GM12878 (cell line): ENCODE data around the gene ALG8. TPM values are rescaled to one million over a fixed set of nuclear protein-coding genes. Genes with fewer than 3 reads are reported as not detected.
"Not testable (repeated sequence)": the region's sequence is repeated elsewhere in the genome, so short reads cannot be mapped to it uniquely, and the experiment has no call there.

Experiments
- ATAC-seq: fragments of 200-7000 bp; cut with Tn5 transposase; 3 replicates; pipeline ENCODE4 v1.9.1; 2020; ENCODE audit warnings: mild to moderate bottlenecking, moderate library complexity
- BruUV-seq: library from RNA; stranded (reverse); fragments of 400-500 nt; replicated peaks from 2 replicates; lab custom pipeline; 2021; lab: Mats Ljungman, UMichigan
- CTCF ChIA-PET: fragments of 300-600 bp; sonication (Branson Sonifier 250); formaldehyde crosslinking; extraction: SDS; loops from one replicate; lab custom pipeline; 2021; ENCODE audit warnings: inconsistent platforms; lab: Yijun Ruan, JAX
- POLR2A ChIA-PET: fragments of 350-600 bp; formaldehyde crosslinking; extraction: SDS; loops from one replicate; lab custom pipeline; 2021; ENCODE audit warnings: inconsistent platforms; lab: Charles Lee
- RAD21 ChIA-PET: fragments of 300-600 bp; sonication (Branson Sonifier 250); formaldehyde crosslinking; loops from one replicate; lab custom pipeline; 2023; ENCODE audit warnings: antibody characterized with exemption; ENCODE audit not compliant: unreplicated experiment; lab: Charles Lee
- SMC1A ChIA-PET: fragments of 300-600 bp; sonication (Branson Sonifier 250); formaldehyde crosslinking; loops from one replicate; lab custom pipeline; 2023; ENCODE audit not compliant: unreplicated experiment, uncharacterized antibody; lab: Charles Lee
- DNase-seq: peaks from one replicate; pipeline ENCODE4 v3.0.0-alpha.2; 2011; ENCODE audit warnings: low read depth, low spot score
- FAIRE-seq: peaks from 3 replicates; lab custom pipeline; 2011; peaks lifted over from hg19 to GRCh38; lab: Jason Lieb, UNC
- H2AFZ ChIP-seq: 2 replicates; pipeline ENCODE4 v1.6.0; 2011; ENCODE audit warnings: low read depth, low read length, control low read depth; ENCODE audit not compliant: control insufficient read depth
- H3K27ac ChIP-seq: 2 replicates; pipeline ENCODE4 v1.5.1; 2011; ENCODE audit warnings: control low read depth; ENCODE audit not compliant: control insufficient read depth, insufficient read depth
- H3K27me3 ChIP-seq, 2 experiments: replicated peaks in 1 of 2; 2 replicates each; pipeline versions ENCODE4 v1.6.0 to v1.6.1; 2011; ENCODE audit warnings: low read length in 1 of 2; ENCODE audit not compliant: control insufficient read depth in 2 of 2, insufficient read depth in 2 of 2
- H3K36me3 ChIP-seq, 2 experiments: 2 replicates each; pipeline ENCODE4 v1.5.1; 2011; ENCODE audit warnings: low read length in 1 of 2; ENCODE audit not compliant: control insufficient read depth in 2 of 2, insufficient read depth in 2 of 2
- H3K4me1 ChIP-seq: 2 replicates; pipeline ENCODE4 v1.6.1; 2011; ENCODE audit warnings: mild to moderate bottlenecking, low read length, moderate library complexity, mixed read lengths; ENCODE audit not compliant: control insufficient read depth, insufficient read depth
- H3K4me2 ChIP-seq: 2 replicates; pipeline ENCODE4 v1.6.0; 2011; ENCODE audit warnings: control low read depth; ENCODE audit not compliant: control insufficient read depth, insufficient read depth
- H3K4me3 ChIP-seq: fragments of 200-600 bp; sonication (generic); 2 replicates; pipeline ENCODE4 v1.5.1; 2016
- H3K79me2 ChIP-seq: 2 replicates; pipeline ENCODE4 v1.6.0; 2011; ENCODE audit warnings: low read length; ENCODE audit not compliant: control insufficient read depth, insufficient read depth
- H3K9ac ChIP-seq: 2 replicates; pipeline ENCODE4 v1.8.0; 2011; ENCODE audit warnings: low read length, control low read depth, mixed read lengths; ENCODE audit not compliant: control insufficient read depth, insufficient read depth
- H3K9me3 ChIP-seq: replicated peaks from 3 replicates; pipeline ENCODE4 v1.5.1; 2011; ENCODE audit warnings: mild to moderate bottlenecking, low read length; ENCODE audit not compliant: control insufficient read depth, insufficient read depth
- H4K20me1 ChIP-seq: 2 replicates; pipeline ENCODE4 v1.6.0; 2011; ENCODE audit not compliant: control insufficient read depth, insufficient read depth
- JUNB ChIP-seq: IDR thresholded peaks from 2 replicates; pipeline ENCODE4 v1.6.1; 2016; ENCODE audit warnings: antibody characterized with exemption, mild to moderate bottlenecking
- WGBS: methylation state at CpG from one replicate; pipeline ENCODE4 v1.1.6; 2016; ENCODE audit warnings: low lambda C conversion rate; ENCODE audit not compliant: insufficient replicate concordance, insufficient coverage; ENCODE audit errors: missing lambda C conversion rate; 5-methylcytosine and 5-hydroxymethylcytosine counted together
- in situ Hi-C: fragments of 300-500 bp; cut with MboI; formaldehyde crosslinking; loops from 9 replicates; pipeline ENCODE4 v1.14.3; 2018; ENCODE audit warnings: mixed read lengths
- intact Hi-C: fragments of 100-400 bp; cut with micrococcal nuclease; formaldehyde crosslinking; loops from one replicate; pipeline ENCODE4 v1.14.2; 2022; ENCODE audit not compliant: unreplicated experiment
- polyA plus RNA-seq, 11 experiments: library from polyadenylated mRNA; depleted of rRNA in 4 of 11; unstranded in 6 of 11; stranded (reverse) in 5 of 11; fragments of >200 nt; fragmentation: Nextera tagmentation in 4 of 11; fragmentation: Illumina TruSeq in 1 of 11; extraction: Ambion mirVana in 4 of 11; extraction: Trizol in 1 of 11; gene quantifications; 1 replicate in 1 of 11; 2 replicates in 10 of 11; pipeline versions ENCODE4 v1.2.1 to v1.2.3, GENCODE V29; 2011 to 2016; ENCODE audit warnings: inconsistent platforms in 2 of 11, missing spikeins in 2 of 11, low read depth in 1 of 11
- total RNA-seq, 4 experiments: library from RNA; depleted of rRNA in 3 of 4; stranded (reverse); fragments of >200 nt in 3 of 4; fragmentation: Illumina TruSeq in 1 of 4; extraction: Trizol in 1 of 4; gene quantifications; 2 replicates each; pipeline versions ENCODE4 v1.2.1 to v1.2.3, GENCODE V29; 2013 to 2021

Gene ALG8
- total and polyA plus RNA-seq, 10 of the 15 experiments (the other 5 are each of a cell fraction or from before 2014, with no cell fraction given), result 45.7 to 105 (median 68.4) TPM

GRCh38 chr11:78060533-78060932, 78.9 kb downstream of the ALG8 start:
- Histone ChIP-seq H3K4me2 (no peak overlapping the region), H4K20me1 (no peaks in the 10 kb centered on the region), H3K9ac (no peak overlapping the region), H2AFZ (no peak overlapping the region), H3K4me3 (no peak overlapping the region), H3K9me3 (no peaks in the 10 kb centered on the region), H3K27me3 (no peaks in the 10 kb centered on the region), H3K79me2 (no peaks in the 10 kb centered on the region), H3K36me3 (no peaks in the 10 kb centered on the region), H3K4me1 (no peaks in the 10 kb centered on the region), H3K27ac (no peak overlapping the region)
- no peak for TF ChIP-seq JUNB
- ChIA-PET CTCF (interaction anchor here (0.9 kb wide), 1 partner anchor 14 kb away, joined by 5 read pairs; no protein-coding TSS in a partner anchor), SMC1A (no interaction called here), POLR2A (interaction anchor here (1.0 kb wide), 1 partner anchor 79 kb away, joined by 6 read pairs; the partner anchor contains the start of gene ALG8), RAD21 (no interaction called here)
- no peak for ATAC-seq
- WGBS, result 92% methylated on average over 8 of the region's 8 CpGs
- BruUV-seq, result no TSS peak
- no peak for DNase-seq
- no peak for FAIRE-seq
- in situ Hi-C loops (no loop called here), intact Hi-C loops (no loop called here)

GRCh38 chr11:78059749-78060328, 79.6 kb downstream of the ALG8 start:
- RAD21 ChIA-PET, H3K9ac ChIP-seq, H3K27me3 ChIP-seq, H3K79me2 ChIP-seq, H3K9me3 ChIP-seq, H3K4me2 ChIP-seq, ATAC-seq, CTCF ChIA-PET, FAIRE-seq, POLR2A ChIA-PET, in situ Hi-C loops, BruUV-seq, intact Hi-C loops, H3K4me3 ChIP-seq, H2AFZ ChIP-seq, SMC1A ChIA-PET, H3K4me1 ChIP-seq, H4K20me1 ChIP-seq, H3K36me3 ChIP-seq, DNase-seq, H3K27ac ChIP-seq: not testable (repeated sequence)
- 92% methylated on average over 9 of the region's 9 CpGs for WGBS
